ENCODE data around the gene RPL7A. TPM values are rescaled to one million over a fixed set of nuclear protein-coding genes. Genes with fewer than 3 reads are reported as not detected.

The RPL7A gene
- total RNA-seq, 1 donor from 2014 or later = 2,220 TPM

DNA sequence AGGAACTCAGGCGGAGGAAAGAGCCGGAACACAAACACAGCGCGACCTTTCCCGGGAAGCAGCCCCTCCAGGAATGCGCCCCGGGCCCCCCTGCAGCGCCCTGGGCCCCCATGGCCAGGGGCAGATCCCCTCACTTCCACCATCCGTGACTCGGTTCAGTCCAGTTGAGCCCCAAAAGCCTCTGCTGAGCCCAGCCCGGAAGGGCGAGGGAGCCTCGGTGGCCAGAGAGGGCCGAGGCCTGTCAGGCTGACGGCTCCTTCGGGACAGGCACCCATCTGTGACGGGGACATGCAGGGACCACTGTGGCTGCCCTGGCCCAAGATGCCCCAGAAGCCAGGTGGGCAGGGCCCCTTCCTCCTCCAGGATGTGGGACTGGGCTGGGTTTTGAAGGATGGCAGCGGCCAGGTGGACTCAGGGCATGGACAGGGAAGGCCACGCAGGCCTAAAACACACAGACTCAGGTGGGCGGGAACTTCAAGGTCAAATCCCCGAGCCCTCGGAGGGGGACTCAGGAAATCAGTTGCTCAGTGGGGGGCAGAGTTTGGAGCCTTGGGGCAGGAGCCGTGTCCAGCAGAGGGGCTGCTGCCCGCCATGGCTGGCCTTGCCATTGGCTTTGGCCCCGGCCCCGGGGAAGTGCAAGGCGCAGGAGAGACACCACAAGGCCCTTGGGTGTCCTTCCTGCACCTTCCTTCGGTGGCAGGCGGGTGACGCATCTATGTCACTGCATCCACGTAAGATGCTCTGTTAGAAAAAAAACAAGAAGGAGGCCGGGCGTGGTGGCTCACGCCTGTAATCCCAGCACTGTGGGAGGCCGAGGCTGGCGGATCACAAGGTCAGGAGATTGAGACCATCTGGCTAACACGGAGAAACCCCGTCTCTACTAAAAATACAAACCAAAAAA, 43.3 kb upstream of the RPL7A start:
- no peak overlapping the region for H3K27ac Mint-ChIP-seq
- TF ChIP-seq CTCF (IDR thresholded peaks at IDR 0.05; ENCODE audit: unreplicated experiment) = no peak

DNA sequence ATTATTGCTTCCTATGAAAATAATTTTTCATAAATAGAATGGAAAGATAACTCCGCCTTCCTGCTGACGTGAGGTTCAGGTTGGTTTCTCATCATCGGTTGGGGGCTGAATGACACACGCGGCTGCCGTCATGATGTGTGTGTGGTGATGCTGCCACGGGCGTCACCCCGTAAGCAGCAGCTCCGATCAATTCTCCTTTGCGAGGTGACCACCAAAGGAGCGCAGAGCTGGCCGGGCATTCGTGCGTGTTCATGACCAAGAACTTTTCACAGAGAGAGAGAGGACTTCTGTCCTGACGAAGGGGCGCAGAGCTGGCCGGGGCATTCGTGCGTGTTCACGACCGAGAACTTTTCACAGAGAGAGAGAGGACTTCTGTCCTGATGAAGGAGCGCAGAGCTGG, 42.3 kb upstream of the RPL7A start:
- DNase-seq (ENCODE audit: low spot score in 2 of 2, unreplicated experiment in 2 of 2) = no peak
- no peak overlapping the region for H3K4me3 Mint-ChIP-seq
- TF ChIP-seq CTCF (IDR thresholded peaks at IDR 0.05; ENCODE audit: unreplicated experiment) = no peak
- no peaks in the 10 kb centered on the region for H3K4me1 Mint-ChIP-seq
- peaks cover 9% of the 10 kb centered on the region for H3K9me3 Mint-ChIP-seq
- H3K27me3 Mint-ChIP-seq (ENCODE audit: low read depth) = peaks cover 26% of the 10 kb centered on the region
- no peak overlapping the region for H3K27ac Mint-ChIP-seq
- H3K36me3 Mint-ChIP-seq = no peaks in the 10 kb centered on the region

More for the DNA sequence above, 43.3 kb upstream of the RPL7A start:
- no peaks in the 10 kb centered on the region for H3K36me3 Mint-ChIP-seq
- H3K4me1 Mint-ChIP-seq = no peaks in the 10 kb centered on the region
- no peak for DNase-seq (ENCODE audit: low spot score in 2 of 2, unreplicated experiment in 2 of 2)
- H3K9me3 Mint-ChIP-seq = peaks cover 6% of the 10 kb centered on the region
- H3K27me3 Mint-ChIP-seq (ENCODE audit: low read depth) = peaks cover 27% of the 10 kb centered on the region
- H3K4me3 Mint-ChIP-seq = no peak overlapping the region

DNA sequence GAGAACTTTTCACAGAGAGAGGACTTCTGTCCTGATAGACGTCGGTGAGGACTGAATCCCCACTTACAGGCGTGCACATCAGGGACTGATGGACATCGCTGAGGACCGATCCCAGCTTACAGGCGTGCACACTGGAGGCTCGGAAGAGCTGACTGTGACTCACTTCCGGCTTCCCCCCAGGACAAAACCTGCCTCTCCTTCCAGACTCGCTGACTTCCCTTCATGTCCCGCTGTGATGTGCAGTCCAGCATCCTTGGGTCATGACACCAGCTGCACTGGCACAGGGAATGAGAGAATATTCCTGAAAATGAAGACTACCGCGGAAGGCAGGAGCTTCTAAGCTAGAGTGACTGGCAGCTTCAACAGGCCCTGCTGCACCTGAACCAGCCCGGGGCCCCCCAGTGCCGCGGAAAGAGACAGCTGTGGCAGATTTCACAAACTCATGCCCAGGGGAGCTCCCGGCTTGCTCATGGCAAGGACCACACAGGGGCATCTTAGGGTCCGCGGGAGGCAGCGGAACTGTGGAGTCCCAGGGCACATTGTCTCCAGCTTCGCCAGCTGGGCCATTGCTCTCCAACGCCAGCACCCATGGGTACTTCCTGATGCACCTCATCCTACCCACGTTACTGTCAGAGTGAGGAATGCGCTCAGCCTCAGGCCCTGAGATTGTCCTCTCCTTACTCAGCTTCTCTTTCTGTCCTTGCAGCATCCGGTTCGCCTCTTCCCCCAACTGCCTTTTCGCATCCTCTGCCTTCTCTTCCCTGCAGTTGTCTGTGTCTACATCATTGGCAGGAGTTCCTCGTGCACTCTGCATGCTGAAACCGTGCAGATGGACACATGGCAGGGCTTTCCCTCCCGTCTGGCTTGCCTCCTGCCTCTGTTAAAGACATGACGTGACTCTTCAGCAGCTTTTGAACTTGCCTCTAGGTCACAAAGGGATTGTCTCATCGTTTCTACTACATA, 41.5 kb upstream of the RPL7A start:
- DNase-seq (ENCODE audit: low spot score in 2 of 2, unreplicated experiment in 2 of 2) = no peak
- Mint-ChIP-seq H3K27me3 (ENCODE audit: low read depth) (peaks cover 26% of the 10 kb centered on the region), H3K36me3 (no peaks in the 10 kb centered on the region), H3K27ac (no peak overlapping the region), H3K4me3 (no peak overlapping the region), H3K4me1 (no peaks in the 10 kb centered on the region), H3K9me3 (peaks cover 9% of the 10 kb centered on the region)
- no peak for TF ChIP-seq CTCF (IDR thresholded peaks at IDR 0.05; ENCODE audit: unreplicated experiment)

DNA sequence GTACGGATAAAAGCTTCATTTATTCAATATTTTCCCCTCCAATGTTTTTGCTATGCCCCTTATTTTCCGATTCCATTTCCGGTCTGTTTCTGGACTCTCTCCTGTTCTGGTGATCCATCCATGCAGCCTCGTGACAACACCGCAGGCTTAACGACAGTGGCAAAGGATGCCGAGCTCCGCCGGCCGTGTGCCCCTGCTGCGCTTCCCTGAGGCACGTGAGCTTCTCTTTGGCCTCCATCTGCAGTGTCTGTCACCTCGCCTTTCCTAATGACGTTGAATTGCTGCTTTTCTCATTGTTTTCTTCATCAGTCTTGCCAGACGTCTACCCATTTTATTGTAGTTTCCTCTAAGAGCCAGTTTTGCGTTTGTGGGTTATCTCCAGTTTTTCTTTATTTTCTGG, 40.7 kb upstream of the RPL7A start:
- Mint-ChIP-seq H3K4me3 (no peak overlapping the region), H3K27ac (no peak overlapping the region)

More for the DNA sequence above, 40.7 kb upstream of the RPL7A start:
- TF ChIP-seq CTCF (IDR thresholded peaks at IDR 0.05; ENCODE audit: unreplicated experiment) = no peak
- H3K4me1 Mint-ChIP-seq = no peaks in the 10 kb centered on the region
- H3K9me3 Mint-ChIP-seq = peaks cover 9% of the 10 kb centered on the region
- DNase-seq (ENCODE audit: low spot score in 2 of 2, unreplicated experiment in 2 of 2) = no peak
- H3K27me3 Mint-ChIP-seq (ENCODE audit: low read depth) = peaks cover 20% of the 10 kb centered on the region
- H3K36me3 Mint-ChIP-seq = no peaks in the 10 kb centered on the region
